ENCODE data around the gene CD3G.

DNA sequence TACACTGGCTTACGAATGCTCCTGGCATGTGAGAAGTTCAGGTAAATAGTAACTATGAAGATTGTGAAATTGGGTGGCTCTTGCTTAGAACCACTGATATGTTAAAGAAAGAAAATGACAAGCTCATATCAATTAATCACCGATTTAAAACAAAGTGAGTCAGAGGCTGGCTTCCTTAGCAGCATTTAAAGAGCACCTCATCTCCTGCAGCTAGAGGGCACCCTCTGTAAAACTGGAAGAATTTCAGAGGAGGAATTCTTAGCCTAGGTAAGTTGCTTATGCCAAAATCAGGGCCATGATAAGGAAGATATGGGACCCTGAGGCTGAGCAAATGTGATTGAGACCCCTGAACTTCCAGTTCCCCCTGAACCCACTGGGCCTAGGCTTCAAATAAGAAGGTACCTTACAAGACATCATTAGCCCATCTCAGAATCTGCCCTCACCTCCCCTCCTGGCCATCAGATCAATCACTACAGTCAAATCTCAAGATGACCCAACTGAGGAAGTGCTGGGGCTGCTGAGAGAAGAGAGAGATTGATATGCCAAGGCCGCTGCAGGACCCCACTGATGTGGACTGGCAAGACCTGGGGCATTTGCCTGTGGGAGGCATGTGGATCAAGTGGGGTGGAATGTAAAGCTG is 48.2 kb upstream of the CD3G start:
- TF ChIP-seq CTCF (IDR thresholded peaks at IDR 0.05) (peak; percentile 27 to 67 (median 52)), POLR2A (IDR thresholded peaks at IDR 0.05) (no peak)

Data from heart left ventricle (tissue), 13 donors.